Stimulated activated effector memory CD8-positive, alpha-beta T cell treated with anti-CD3 and anti-CD28 coated beads, Interleukin-12 subunit alpha, Interleukin-12 subunit beta, amount 100 ng/mL, for 72 hours (primary cell): ENCODE data around the gene FRMD8.

Experiments
- ATAC-seq: fragments of 150-1000 bp; cut with Tn5 transposase; 2 replicates; pipeline ENCODE4 v1.10.0; 2021
- DNase-seq, 2 donors: peaks; one replicate each; pipeline ENCODE4 v3.0.0; 2021 to 2022; ENCODE audit warnings: low spot score in 2 of 2
- H3K27ac Mint-ChIP-seq: one replicate; pipeline ENCODE4 v1.8.0; 2022; ENCODE audit warnings: mild to moderate bottlenecking, mixed read lengths
- H3K36me3 Mint-ChIP-seq: one replicate; pipeline ENCODE4 v1.8.0; 2022; ENCODE audit warnings: mild to moderate bottlenecking, mixed read lengths
- H3K4me1 Mint-ChIP-seq: one replicate; pipeline ENCODE4 v1.8.0; 2022; ENCODE audit warnings: mixed read lengths
- H3K4me3 Mint-ChIP-seq: one replicate; pipeline ENCODE4 v1.8.0; 2022; ENCODE audit warnings: mild to moderate bottlenecking, mixed read lengths
- H3K9me3 Mint-ChIP-seq: one replicate; pipeline ENCODE4 v1.8.0; 2022; ENCODE audit warnings: mixed read lengths

FRMD8 gene, protein sequence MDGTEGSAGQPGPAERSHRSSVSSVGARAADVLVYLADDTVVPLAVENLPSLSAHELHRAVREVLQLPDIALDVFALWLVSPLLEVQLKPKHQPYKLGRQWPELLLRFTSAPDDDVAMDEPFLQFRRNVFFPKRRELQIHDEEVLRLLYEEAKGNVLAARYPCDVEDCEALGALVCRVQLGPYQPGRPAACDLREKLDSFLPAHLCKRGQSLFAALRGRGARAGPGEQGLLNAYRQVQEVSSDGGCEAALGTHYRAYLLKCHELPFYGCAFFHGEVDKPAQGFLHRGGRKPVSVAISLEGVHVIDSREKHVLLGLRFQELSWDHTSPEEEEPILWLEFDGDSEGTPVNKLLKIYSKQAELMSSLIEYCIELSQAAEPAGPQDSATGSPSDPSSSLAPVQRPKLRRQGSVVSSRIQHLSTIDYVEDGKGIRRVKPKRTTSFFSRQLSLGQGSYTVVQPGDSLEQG

DNA sequence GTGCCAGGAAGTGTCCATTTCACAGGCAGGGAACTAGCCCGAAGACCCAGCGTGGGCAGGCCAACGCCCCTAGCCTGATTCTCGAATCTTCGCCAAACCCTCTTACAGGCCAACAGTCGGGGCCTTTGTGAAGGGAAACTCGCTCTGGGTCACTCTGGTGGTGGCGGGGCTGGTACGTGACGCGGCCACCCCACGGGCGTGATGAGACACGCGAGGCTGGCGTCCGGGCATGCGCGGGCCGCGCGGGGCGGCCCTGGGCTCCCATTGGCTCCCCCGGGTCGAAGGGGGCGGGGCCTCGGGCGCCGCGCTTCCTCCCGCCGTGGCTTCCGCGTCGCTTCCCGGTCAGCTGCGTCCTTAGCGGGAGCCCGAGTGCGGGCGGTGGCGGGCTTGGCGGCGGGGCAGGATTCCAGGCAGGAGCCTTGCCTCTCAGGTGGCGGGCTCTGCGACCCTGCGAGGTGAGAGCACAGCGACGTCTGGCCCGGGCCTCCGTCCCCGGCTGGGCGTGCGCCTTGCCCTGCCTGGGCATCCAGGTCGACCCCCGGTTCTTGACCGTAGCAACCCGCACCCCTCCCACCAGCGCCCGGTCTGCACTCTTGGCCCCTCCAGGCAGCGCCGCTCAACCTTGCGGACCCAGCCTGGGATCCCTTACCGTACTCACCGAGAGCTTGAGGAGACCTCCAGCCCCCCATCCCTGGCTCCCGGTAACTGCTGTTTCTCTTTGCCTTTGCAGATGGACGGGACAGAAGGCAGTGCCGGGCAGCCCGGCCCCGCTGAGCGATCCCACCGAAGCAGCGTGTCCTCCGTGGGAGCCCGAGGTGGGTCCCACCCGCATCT is at the start of gene FRMD8:
Gene FRMD8 (plus strand): TSS at position 331 of the 834 bp plus-strand sequence. CDS start 400 bp downstream, at position 731.
- ATAC-seq (peak; percentile 58), DNase-seq (peak; percentile 84 to 93)
- Mint-ChIP-seq H3K36me3 (peaks cover 63% of the 10 kb centered on the region), H3K4me1 (peaks cover 85% of the 10 kb centered on the region), H3K4me3 (peak within 1 kb of the TSS; percentile 92), H3K9me3 (no peaks in the 10 kb centered on the region), H3K27ac (peak within 1 kb of the TSS; percentile 95)

DNA sequence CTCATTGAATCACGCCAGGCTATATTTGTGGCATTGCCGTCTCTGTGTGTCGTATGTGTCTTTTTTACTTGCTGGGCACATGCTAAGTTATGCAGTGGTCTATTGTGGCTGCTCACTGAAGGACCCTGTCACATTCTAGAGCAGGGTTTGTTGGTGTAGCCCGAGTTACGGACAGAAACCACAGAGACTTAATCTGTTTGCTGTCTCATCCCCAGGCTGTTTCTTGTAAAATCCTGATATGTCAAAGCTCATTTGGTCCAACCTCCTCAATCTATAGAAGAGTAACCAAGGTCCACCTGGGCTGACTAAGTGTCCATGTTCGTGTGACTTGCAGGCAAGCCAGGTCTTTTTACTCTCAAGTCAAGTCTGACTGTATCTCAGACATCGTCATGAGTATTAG is 47.8 kb upstream of the FRMD8 start:
- DNase-seq, result no peak
- Mint-ChIP-seq H3K36me3 (peaks cover 92% of the 10 kb centered on the region), H3K4me1 (peaks cover 34% of the 10 kb centered on the region), H3K4me3 (no peak overlapping the region), H3K27ac (peak overlapping the region; percentile 61), H3K9me3 (no peaks in the 10 kb centered on the region)
- ATAC-seq, result no peak

DNA sequence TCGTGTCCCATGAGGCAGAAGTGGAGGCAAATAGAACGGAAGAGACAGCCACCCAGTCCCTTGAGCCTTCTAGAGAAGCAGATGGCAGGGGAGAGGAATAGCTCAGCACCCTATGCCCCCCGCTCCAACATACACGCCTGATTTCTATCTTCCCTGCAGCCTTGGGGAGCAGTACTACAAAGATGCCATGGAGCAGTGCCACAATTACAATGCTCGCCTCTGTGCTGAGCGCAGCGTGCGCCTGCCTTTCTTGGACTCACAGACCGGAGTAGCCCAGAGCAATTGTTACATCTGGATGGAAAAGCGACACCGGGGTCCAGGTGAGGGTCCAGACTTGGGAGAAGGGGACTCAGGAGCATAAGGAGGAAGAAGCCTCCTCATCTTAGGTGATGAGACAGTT is 46.2 kb upstream of the FRMD8 start:
- peaks cover 98% of the 10 kb centered on the region for H3K36me3 Mint-ChIP-seq

DNA sequence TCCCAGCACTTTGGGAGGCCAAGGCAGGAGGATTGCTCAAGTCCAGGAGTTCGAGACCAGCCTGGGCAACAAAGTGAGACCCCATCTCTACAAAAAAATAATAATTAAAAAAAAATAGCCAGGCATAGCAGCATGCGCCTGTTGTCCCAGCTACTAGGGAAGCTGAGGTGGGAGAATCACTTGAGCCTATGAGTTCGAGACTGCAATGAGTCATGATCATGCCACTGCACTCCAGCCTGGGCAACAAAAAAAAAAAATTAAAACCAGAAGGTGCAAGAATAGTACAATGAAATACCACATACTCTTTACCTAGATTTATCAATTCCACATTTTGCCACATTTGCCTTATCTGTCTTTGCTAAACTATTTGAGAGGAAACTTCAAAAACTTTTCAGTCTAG is 44.6 kb upstream of the FRMD8 start:
- ATAC-seq, result no peak
- peaks cover 19% of the 10 kb centered on the region for H3K4me1 Mint-ChIP-seq
- H3K27ac Mint-ChIP-seq, result no peak overlapping the region
- no peak overlapping the region for H3K4me3 Mint-ChIP-seq
- H3K9me3 Mint-ChIP-seq, result no peaks in the 10 kb centered on the region
- DNase-seq, result no peak
- H3K36me3 Mint-ChIP-seq, result peaks cover 100% of the 10 kb centered on the region

More for the DNA sequence above, 46.2 kb upstream of the FRMD8 start:
- no peak for ATAC-seq
- Mint-ChIP-seq H3K27ac (peak overlapping the region; percentile 74), H3K9me3 (no peaks in the 10 kb centered on the region), H3K4me3 (no peak overlapping the region), H3K4me1 (peaks cover 24% of the 10 kb centered on the region)
- DNase-seq, result no peak

DNA sequence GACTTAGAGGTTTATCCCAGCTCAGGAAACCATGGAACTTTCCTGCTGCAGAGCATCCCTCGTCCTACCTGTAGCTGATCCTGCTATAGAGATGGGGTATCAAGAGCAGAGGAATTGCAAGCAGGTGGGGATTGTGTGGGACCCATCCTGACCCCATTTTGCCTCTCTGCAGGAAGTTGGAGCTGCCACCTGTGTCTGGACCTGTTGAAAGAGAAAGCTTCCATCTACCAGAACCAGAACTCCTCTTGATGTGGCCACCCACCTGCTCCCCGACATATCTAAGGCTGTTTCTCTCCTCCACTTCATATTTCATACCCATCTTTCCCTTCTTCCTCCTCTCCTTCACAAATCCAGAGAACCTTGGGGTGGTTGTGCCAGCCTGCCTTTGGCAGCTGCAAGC is 34.9 kb upstream of the FRMD8 start:
- no peak overlapping the region for H3K4me3 Mint-ChIP-seq
- DNase-seq, result no peak
- H3K4me1 Mint-ChIP-seq, result peaks cover 22% of the 10 kb centered on the region
- no peak overlapping the region for H3K27ac Mint-ChIP-seq
- no peaks in the 10 kb centered on the region for H3K9me3 Mint-ChIP-seq
- H3K36me3 Mint-ChIP-seq, result peaks cover 75% of the 10 kb centered on the region
- ATAC-seq, result no peak

DNA sequence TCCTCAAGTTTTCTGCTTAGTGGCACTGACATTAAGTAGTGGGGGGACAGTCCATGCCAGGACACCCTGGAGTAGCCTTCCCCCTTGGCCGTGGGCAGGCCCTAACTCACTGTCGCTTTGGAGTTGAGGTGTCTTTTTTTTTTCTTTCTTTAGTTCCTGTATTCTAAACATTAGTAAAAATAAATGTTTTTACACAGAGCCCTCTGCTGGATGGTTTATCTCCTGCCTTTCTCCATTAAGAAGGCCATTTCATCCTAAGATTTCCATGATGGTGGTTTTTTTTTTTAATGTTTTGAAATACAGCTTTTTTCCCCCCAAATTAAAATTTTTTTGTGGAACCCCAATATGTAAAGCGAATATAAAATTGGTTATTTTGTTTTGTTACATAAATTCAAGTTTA is 33.7 kb upstream of the FRMD8 start:
- no peaks in the 10 kb centered on the region for H3K9me3 Mint-ChIP-seq
- H3K4me1 Mint-ChIP-seq, result peaks cover 22% of the 10 kb centered on the region
- DNase-seq, result no peak
- peaks cover 62% of the 10 kb centered on the region for H3K36me3 Mint-ChIP-seq
- peak overlapping the region; percentile 43 for H3K27ac Mint-ChIP-seq
- ATAC-seq, result no peak
- H3K4me3 Mint-ChIP-seq, result no peak overlapping the region

DNA sequence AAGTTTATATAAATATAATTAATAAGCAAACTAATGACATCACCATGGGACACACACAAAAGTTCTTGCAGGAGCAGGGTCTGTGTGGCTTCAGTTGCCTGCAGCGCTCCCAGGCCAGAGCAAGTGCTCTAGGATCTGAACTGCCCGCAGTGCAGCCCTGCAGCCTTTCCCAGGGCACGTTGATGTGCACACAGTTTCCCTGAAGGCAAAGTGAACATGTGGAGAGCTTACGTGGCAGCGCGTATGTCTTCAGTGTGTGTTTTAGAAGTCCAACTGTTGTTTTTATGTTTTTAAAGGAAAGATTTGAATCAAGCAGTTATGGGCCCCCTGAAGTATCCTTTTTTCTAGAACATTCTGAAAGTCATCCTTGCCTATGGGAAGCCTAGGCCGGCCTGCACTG is 33.1 kb upstream of the FRMD8 start:
- Mint-ChIP-seq H3K4me3 (peak overlapping the region; percentile 89), H3K27ac (peak overlapping the region; percentile 40), H3K36me3 (peaks cover 56% of the 10 kb centered on the region), H3K9me3 (no peaks in the 10 kb centered on the region), H3K4me1 (peaks cover 22% of the 10 kb centered on the region)
- ATAC-seq (no peak), DNase-seq (no peak)

DNA sequence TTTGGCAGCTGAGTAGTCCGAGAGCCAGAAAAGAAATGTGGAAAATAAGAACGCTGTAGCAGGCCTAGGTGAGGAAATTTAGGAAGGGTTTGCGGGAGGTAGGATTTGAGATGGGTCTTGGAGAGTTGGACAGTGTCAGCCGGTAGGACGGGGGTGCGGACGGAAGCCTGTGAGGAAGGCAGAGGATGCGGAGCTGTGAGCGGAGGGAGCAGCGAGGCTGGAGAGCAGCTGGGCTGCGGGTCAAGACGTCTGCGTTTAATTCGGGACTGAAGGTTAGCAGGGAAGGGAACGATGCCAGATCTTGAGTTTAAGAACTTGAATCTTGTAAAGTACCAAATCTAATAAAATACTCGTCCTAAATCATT is 32.6 kb upstream of the FRMD8 start:
- ATAC-seq, result no peak
- H3K36me3 Mint-ChIP-seq, result peaks cover 51% of the 10 kb centered on the region
- no peak for DNase-seq
- no peaks in the 10 kb centered on the region for H3K9me3 Mint-ChIP-seq
- H3K4me3 Mint-ChIP-seq, result peak overlapping the region; percentile 89
- H3K4me1 Mint-ChIP-seq, result peaks cover 22% of the 10 kb centered on the region
- peak overlapping the region; percentile 40 for H3K27ac Mint-ChIP-seq

DNA sequence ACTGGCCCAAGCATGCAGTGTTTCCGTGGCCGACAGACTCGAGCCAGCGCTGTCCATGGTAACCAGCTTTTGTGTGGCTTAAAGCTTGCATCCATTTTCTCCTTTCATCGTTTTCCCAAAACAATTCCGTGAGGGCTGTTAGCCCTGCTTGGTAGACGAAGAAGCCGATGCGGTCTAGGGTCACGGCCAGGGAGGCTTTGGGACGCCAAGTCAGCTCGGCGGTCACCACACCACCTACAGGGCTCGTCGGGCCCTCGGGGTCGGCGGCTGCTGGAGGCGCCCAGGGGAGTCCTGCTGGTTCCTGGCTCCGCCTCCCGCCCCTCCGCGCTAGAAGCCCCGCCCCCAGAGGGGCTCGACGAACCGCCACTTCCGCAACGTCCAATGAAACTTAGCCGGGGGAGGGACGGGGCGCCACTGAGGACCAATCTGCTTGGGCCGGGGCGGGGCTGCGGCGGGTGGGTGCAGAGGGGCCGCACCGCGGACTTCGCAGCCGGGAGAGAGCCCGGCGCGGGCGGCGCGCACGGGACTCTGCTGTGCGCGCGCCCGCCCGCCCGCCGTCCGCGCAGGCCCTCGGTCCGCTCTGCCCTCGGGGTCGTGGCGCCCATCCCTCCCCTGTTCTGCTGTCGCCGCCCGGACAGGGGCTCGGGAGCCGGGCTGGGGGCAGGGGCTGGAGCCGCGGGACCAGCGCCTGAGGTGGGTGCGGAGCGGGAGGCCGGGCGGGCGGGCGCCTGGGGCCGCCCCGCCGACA is 32.0 kb upstream of the FRMD8 start, which contains the start of gene TIGD3:
Gene TIGD3 (plus strand): TSS at position 487 of the 748 bp plus-strand sequence. CDS start 1,058 bp downstream, outside the sequence.
- Mint-ChIP-seq H3K4me1 (peaks cover 22% of the 10 kb centered on the region), H3K36me3 (peaks cover 46% of the 10 kb centered on the region), H3K4me3 (peak within 1 kb of the TSS; percentile 89)

DNA sequence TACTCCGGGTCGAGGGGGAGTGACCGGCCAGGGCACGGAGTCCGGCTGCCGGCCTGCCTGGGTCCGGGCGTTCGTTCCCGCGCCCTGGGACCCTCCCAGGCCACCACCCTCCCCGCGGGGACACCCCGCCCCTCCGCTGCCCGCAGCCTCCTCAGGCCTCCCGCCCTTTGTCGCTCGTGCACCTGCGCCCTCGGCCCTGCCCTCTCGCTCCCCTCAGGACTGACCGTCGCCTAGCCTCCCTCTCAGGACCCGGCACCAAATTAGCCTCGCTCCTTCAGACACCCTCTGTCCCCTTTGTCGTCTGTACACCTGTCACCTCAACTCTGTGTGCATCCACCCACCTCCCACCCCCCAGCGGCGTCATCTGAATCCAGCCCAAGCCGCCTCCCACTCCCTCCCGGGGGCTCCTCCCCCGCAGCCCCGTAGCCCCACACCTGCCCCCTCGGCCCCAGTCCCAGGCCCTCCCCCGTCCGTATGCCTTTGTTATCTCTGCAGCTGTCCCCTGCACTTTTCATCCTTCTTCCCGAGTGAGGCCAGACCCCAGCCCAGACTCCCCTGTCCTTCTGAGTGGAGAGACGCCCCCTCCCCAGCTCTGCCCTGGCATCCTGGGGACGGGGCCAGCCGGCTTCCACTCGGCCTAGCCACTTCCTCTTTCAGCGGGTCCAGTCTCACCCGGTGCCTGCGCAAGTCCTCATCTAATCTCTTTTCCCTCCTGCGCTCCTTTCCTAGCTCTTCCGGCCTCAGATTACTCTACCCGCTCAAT is 31.2 kb upstream of the FRMD8 start:
- DNase-seq (peak in 1 of 2 donors; percentile 68), ATAC-seq (peak; percentile 33)
- peaks cover 22% of the 10 kb centered on the region for H3K4me1 Mint-ChIP-seq
- peaks cover 38% of the 10 kb centered on the region for H3K36me3 Mint-ChIP-seq
- peak overlapping the region; percentile 89 for H3K4me3 Mint-ChIP-seq
- no peaks in the 10 kb centered on the region for H3K9me3 Mint-ChIP-seq
- peak overlapping the region; percentile 92 for H3K27ac Mint-ChIP-seq

More for the DNA sequence above, 32.0 kb upstream of the FRMD8 start, which contains the start of gene TIGD3:
- no peaks in the 10 kb centered on the region for H3K9me3 Mint-ChIP-seq
- ATAC-seq, result peak; percentile 97
- peak within 1 kb of the TSS; percentile 92 for H3K27ac Mint-ChIP-seq
- peak; percentile 92 to 98 for DNase-seq

DNA sequence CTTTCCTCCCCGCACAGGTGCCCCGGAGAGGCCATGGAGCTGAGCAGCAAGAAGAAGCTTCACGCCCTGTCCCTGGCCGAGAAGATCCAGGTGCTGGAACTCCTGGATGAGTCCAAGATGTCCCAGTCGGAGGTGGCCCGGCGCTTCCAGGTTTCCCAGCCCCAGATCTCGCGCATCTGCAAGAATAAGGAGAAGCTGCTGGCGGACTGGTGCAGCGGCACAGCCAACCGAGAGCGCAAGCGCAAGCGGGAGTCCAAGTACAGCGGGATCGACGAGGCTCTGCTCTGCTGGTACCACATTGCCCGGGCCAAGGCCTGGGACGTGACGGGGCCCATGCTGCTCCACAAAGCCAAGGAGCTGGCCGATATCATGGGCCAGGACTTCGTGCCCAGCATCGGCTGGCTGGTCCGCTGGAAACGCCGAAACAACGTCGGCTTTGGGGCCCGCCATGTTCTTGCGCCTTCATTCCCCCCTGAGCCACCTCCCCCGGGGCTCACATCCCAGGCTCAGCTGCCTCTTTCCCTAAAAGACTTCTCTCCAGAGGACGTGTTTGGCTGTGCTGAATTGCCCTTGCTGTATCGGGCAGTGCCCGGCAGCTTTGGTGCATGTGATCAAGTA is 30.6 kb upstream of the FRMD8 start:
- Mint-ChIP-seq H3K9me3 (no peaks in the 10 kb centered on the region), H3K4me3 (peak overlapping the region; percentile 89), H3K36me3 (peaks cover 31% of the 10 kb centered on the region), H3K4me1 (peaks cover 22% of the 10 kb centered on the region), H3K27ac (peak overlapping the region; percentile 92)
- no peak for ATAC-seq
- DNase-seq, result no peak

DNA sequence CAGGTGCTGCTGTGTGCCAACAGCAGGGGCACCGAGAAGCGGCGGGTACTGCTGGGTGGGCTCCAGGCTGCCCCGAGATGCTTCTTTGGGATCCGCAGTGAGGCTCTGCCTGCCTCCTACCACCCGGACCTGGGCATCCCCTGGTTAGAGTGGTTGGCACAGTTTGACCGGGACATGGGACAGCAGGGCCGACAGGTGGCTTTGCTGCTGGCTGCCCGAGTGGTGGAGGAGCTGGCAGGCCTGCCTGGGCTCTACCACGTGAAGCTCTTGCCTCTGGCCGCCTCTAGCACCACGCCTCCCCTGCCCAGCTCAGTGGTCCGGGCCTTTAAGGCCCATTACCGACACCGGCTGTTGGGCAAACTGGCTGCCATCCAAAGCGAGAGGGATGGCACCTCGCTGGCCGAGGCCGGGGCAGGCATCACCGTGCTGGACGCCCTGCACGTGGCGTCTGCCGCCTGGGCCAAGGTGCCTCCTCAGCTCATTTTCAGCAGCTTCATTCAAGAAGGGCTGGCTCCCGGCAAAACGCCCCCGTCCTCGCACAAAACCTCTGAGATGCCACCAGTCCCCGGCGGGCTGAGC is 30.0 kb upstream of the FRMD8 start:
- Mint-ChIP-seq H3K4me1 (peaks cover 22% of the 10 kb centered on the region), H3K4me3 (peak overlapping the region; percentile 89)
- ATAC-seq, result no peak

DNA sequence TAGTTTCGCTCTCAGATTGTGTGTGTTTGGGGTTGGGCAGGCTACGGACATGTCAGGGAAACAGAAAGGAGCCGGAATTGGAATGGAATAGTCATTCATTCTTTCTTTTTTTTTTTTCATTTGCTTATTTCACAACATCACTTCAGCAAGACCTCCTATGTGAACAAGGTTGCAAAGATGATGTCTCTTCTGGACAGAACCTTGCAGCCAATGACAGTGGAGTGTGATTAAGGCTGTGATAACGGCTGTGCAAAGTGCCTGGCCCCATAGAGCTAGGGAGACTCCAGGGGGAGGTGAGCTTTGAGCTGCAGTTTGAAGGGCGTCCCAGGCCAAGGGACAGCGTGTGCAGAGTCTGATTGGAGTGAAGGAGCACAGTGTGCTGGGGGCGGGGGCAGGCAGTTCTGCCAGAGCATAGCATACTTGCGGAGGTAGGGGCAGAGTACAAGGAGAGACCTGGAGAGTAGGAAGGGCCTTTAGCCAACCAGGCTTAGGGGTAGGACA is 28.5 kb upstream of the FRMD8 start:
- H3K27ac Mint-ChIP-seq, result no peak overlapping the region
- no peaks in the 10 kb centered on the region for H3K9me3 Mint-ChIP-seq
- peaks cover 17% of the 10 kb centered on the region for H3K36me3 Mint-ChIP-seq
- DNase-seq (no peak), ATAC-seq (no peak)
- peaks cover 26% of the 10 kb centered on the region for H3K4me1 Mint-ChIP-seq
- no peak overlapping the region for H3K4me3 Mint-ChIP-seq

More for the DNA sequence above, 30.0 kb upstream of the FRMD8 start:
- Mint-ChIP-seq H3K27ac (no peak overlapping the region), H3K9me3 (no peaks in the 10 kb centered on the region), H3K36me3 (peaks cover 25% of the 10 kb centered on the region)
- DNase-seq, result no peak
